Astrocyte (in vitro differentiated cells and primary cell): Measurements from ENCODE around the gene MICAL3. TPM values are rescaled to one million over a fixed set of nuclear protein-coding genes. Genes with fewer than 3 reads are reported as not detected.

Source experiments
- DNase-seq: peaks from one replicate; pipeline ENCODE4 v3.0.0-alpha.2; 2010; ENCODE audit warnings: low read depth
- FAIRE-seq: peaks from 2 replicates; lab custom pipeline; 2011; peaks lifted over from hg19 to GRCh38; lab: Jason Lieb, UNC
- H2AFZ ChIP-seq: 2 replicates; pipeline ENCODE4 v1.6.0; 2012; ENCODE audit warnings: low read depth, low read length, inconsistent platforms
- H3K27ac ChIP-seq: 2 replicates; pipeline ENCODE4 v1.5.1; 2011; ENCODE audit warnings: low read depth, low read length, inconsistent platforms
- H3K27me3 ChIP-seq: 2 replicates; pipeline ENCODE4 v1.6.0; 2011; ENCODE audit warnings: low read length, inconsistent platforms; ENCODE audit not compliant: insufficient read depth
- H3K36me3 ChIP-seq: 2 replicates; pipeline ENCODE4 v1.5.1; 2011; ENCODE audit warnings: low read length, inconsistent platforms; ENCODE audit not compliant: insufficient read depth
- H3K4me1 ChIP-seq: 2 replicates; pipeline ENCODE4 v1.5.1; 2011; ENCODE audit warnings: low read length, inconsistent platforms; ENCODE audit not compliant: insufficient read depth
- H3K4me2 ChIP-seq: 2 replicates; pipeline ENCODE4 v1.6.0; 2012; ENCODE audit warnings: low read length, inconsistent platforms
- H3K4me3 ChIP-seq: 2 replicates; pipeline ENCODE4 v1.5.1; 2011; ENCODE audit warnings: low read depth, mild to moderate bottlenecking, low read length, inconsistent platforms; ENCODE audit not compliant: insufficient read depth
- H3K79me2 ChIP-seq: 2 replicates; pipeline ENCODE4 v1.6.0; 2012; ENCODE audit warnings: mild to moderate bottlenecking, low read length, inconsistent platforms; ENCODE audit not compliant: insufficient read depth
- H3K9ac ChIP-seq: 2 replicates; pipeline ENCODE4 v1.6.0; 2012; ENCODE audit warnings: mild to moderate bottlenecking, low read length, inconsistent platforms
- H3K9me3 ChIP-seq: 2 replicates; pipeline ENCODE4 v1.5.1; 2012; ENCODE audit warnings: low read depth, mild to moderate bottlenecking, low read length, inconsistent platforms; ENCODE audit not compliant: insufficient read depth
- H4K20me1 ChIP-seq: 2 replicates; pipeline ENCODE4 v1.6.0; 2012; ENCODE audit warnings: low read length, inconsistent platforms; ENCODE audit not compliant: insufficient read depth
- H3K27ac Mint-ChIP-seq: one replicate; pipeline ENCODE4 v1.8.0; 2021; ENCODE audit warnings: mild to moderate bottlenecking, mixed read lengths; ENCODE audit not compliant: unreplicated experiment
- H3K27me3 Mint-ChIP-seq: one replicate; pipeline ENCODE4 v1.8.0; 2021; ENCODE audit warnings: low read depth, mixed read lengths; ENCODE audit not compliant: unreplicated experiment
- H3K36me3 Mint-ChIP-seq: one replicate; pipeline ENCODE4 v1.8.0; 2021; ENCODE audit warnings: low read depth, mixed read lengths; ENCODE audit not compliant: unreplicated experiment
- H3K4me1 Mint-ChIP-seq: one replicate; pipeline ENCODE4 v1.8.0; 2021; ENCODE audit warnings: low read depth, mixed read lengths; ENCODE audit not compliant: unreplicated experiment
- H3K4me3 Mint-ChIP-seq: one replicate; pipeline ENCODE4 v1.8.0; 2021; ENCODE audit warnings: mild to moderate bottlenecking, moderate library complexity, mixed read lengths; ENCODE audit not compliant: unreplicated experiment
- H3K9me3 Mint-ChIP-seq: one replicate; pipeline ENCODE4 v1.8.0; 2021; ENCODE audit warnings: mild to moderate bottlenecking, mixed read lengths; ENCODE audit not compliant: unreplicated experiment
- EZH2 ChIP-seq: IDR thresholded peaks from 2 replicates; pipeline ENCODE4 v1.6.1; 2012; ENCODE audit warnings: mild to moderate bottlenecking, low read length, inconsistent platforms; ENCODE audit not compliant: insufficient read depth
- total RNA-seq: library from RNA; stranded (reverse); gene quantifications from 2 replicates; pipeline ENCODE4 v1.2.1, GENCODE V29; 2021
- TF ChIP-seq, protein P1 (sequence below): IDR thresholded peaks from 2 replicates; pipeline ENCODE4 v1.5.1; 2011; ENCODE audit warnings: low read depth, mild to moderate bottlenecking, inconsistent platforms, low read length, moderate library complexity; ENCODE audit not compliant: insufficient read depth

Gene MICAL3
- total RNA-seq, 1 donor from 2014 or later, result 113 TPM

DNA sequence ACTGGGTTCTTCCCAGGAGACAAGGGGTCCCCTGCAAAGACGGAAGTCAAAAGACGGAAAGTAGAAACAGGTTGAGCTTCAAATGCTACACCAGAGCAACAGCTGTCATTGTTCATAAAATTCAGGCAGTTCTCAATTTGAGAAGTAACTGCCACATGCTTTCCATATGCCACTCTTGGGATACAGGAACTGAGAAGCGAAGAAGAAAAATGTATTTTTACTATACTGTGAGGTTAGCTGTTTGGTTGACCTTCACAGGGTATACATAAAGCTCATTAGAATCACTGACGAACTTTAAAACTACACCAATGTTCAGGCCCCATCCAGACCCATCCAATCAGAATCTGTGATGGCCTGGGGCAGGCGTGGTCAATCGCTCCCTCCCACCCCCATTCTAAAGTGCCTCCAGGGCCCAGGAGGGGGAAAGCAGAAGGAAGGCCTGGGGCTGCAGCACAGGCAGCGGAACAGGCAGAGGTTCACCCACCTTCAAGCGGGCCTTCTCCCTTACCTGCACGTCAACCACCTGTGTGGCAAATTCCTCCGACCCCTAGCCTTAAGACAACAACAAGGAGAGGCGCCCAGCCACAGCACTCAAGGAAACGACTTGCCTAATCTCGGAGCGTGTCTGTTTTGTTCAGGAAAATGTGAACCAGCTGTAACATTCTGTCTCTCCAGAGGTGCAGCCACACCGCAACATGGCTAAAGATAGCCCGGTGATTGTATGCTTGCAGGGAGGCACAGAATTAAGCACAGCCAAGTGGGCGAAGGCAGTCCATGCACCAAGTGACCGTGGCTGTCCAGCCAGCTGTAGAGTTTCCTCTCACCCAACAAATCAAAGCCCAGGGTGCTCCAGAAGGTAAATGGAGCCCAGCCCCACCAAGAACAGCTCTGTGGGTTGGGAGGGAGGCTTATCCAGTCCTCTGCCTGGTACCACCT, 82.6 kb downstream of the MICAL3 start:
- H3K4me2 ChIP-seq, result no peak overlapping the region
- TF ChIP-seq EZH2, result no peak
- TF ChIP-seq, protein P1, sequence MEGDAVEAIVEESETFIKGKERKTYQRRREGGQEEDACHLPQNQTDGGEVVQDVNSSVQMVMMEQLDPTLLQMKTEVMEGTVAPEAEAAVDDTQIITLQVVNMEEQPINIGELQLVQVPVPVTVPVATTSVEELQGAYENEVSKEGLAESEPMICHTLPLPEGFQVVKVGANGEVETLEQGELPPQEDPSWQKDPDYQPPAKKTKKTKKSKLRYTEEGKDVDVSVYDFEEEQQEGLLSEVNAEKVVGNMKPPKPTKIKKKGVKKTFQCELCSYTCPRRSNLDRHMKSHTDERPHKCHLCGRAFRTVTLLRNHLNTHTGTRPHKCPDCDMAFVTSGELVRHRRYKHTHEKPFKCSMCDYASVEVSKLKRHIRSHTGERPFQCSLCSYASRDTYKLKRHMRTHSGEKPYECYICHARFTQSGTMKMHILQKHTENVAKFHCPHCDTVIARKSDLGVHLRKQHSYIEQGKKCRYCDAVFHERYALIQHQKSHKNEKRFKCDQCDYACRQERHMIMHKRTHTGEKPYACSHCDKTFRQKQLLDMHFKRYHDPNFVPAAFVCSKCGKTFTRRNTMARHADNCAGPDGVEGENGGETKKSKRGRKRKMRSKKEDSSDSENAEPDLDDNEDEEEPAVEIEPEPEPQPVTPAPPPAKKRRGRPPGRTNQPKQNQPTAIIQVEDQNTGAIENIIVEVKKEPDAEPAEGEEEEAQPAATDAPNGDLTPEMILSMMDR, result no peak
- H3K9me3 Mint-ChIP-seq, result no peaks in the 10 kb centered on the region
- peaks cover 3% of the 10 kb centered on the region for H3K36me3 Mint-ChIP-seq
- H3K27ac Mint-ChIP-seq, result no peak overlapping the region
- peaks cover 97% of the 10 kb centered on the region for H4K20me1 ChIP-seq
- no peaks in the 10 kb centered on the region for H3K36me3 ChIP-seq
- no peaks in the 10 kb centered on the region for H3K27me3 ChIP-seq
- H3K4me1 ChIP-seq, result peaks cover 6% of the 10 kb centered on the region
- DNase-seq (no peak), FAIRE-seq (no peak)
- H3K4me1 Mint-ChIP-seq, result peaks cover 35% of the 10 kb centered on the region
- H3K4me3 ChIP-seq, result no peak overlapping the region
- H3K27ac ChIP-seq, result no peak overlapping the region
- H3K79me2 ChIP-seq, result peaks cover 99% of the 10 kb centered on the region
- H3K27me3 Mint-ChIP-seq, result no peaks in the 10 kb centered on the region
- H3K4me3 Mint-ChIP-seq, result no peak overlapping the region
- no peak overlapping the region for H2AFZ ChIP-seq
- no peaks in the 10 kb centered on the region for H3K9me3 ChIP-seq
- H3K9ac ChIP-seq, result no peak overlapping the region

DNA sequence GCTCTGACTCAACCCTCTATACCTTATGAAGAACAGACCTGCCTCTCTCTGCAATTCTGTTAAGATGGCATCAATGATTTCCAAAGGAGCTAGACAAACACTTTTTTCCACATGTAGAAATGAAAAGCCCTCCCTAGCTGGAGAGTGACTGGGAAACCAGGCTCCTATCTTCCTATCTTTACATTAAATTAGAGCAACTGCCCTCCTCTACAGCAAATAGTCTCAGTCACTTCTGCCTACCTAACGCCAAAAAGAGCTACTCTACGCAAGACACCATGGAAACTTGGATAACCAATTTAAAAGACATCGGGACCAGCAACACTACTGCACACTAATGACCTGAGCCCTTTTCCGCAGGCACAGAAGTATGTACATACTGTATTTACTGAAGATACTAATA, 84.8 kb downstream of the MICAL3 start:
- no peak for TF ChIP-seq EZH2
- TF ChIP-seq, protein P1, result no peak
- no peak for DNase-seq
- Histone ChIP-seq H3K4me1 (no peaks in the 10 kb centered on the region), H3K9ac (no peak overlapping the region), H3K36me3 (no peaks in the 10 kb centered on the region), H3K4me2 (no peak overlapping the region), H3K27me3 (no peaks in the 10 kb centered on the region), H2AFZ (no peak overlapping the region), H3K9me3 (no peaks in the 10 kb centered on the region), H3K4me3 (no peak overlapping the region), H4K20me1 (peaks cover 79% of the 10 kb centered on the region), H3K27ac (no peak overlapping the region), H3K79me2 (peaks cover 84% of the 10 kb centered on the region)
- no peak overlapping the region for H3K4me3 Mint-ChIP-seq
- peaks cover 17% of the 10 kb centered on the region for H3K4me1 Mint-ChIP-seq
- peaks cover 1% of the 10 kb centered on the region for H3K36me3 Mint-ChIP-seq
- H3K9me3 Mint-ChIP-seq, result no peaks in the 10 kb centered on the region
- no peak for FAIRE-seq
- no peak overlapping the region for H3K27ac Mint-ChIP-seq
- H3K27me3 Mint-ChIP-seq, result no peaks in the 10 kb centered on the region

DNA sequence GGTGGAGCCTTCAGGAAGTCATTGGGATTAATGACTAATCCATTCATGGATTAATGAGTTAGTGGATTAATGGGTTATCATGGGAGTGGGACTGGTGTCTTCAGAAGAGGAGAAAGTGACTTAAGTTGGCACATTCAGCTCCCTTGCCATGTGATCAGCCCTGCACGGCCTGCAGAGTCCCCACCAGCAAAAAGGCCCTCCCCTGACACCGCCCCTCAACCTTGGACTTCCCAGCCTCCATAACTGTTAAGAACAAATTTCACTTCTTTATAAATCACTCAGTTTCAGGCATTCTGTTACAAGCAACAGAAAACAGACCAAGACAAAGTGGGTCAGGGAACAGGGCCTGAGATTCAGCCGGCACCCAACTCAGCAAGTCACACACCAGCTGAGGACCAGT, 85.3 kb downstream of the MICAL3 start:
- Histone ChIP-seq H3K36me3 (no peaks in the 10 kb centered on the region), H3K4me2 (no peak overlapping the region), H3K27me3 (no peaks in the 10 kb centered on the region), H3K27ac (no peak overlapping the region), H3K9ac (no peak overlapping the region), H3K4me1 (no peaks in the 10 kb centered on the region), H3K4me3 (no peak overlapping the region), H3K79me2 (peaks cover 78% of the 10 kb centered on the region), H3K9me3 (no peaks in the 10 kb centered on the region), H4K20me1 (peaks cover 73% of the 10 kb centered on the region), H2AFZ (no peak overlapping the region)
- Mint-ChIP-seq H3K27ac (no peak overlapping the region), H3K9me3 (no peaks in the 10 kb centered on the region), H3K4me1 (peaks cover 11% of the 10 kb centered on the region), H3K27me3 (no peaks in the 10 kb centered on the region), H3K4me3 (no peak overlapping the region), H3K36me3 (peaks cover 1% of the 10 kb centered on the region)
- no peak for FAIRE-seq
- DNase-seq, result no peak
- TF ChIP-seq EZH2, result no peak
- TF ChIP-seq, protein P1, result no peak
